HCT116 (cell line): Measurements from ENCODE around the gene FRMD8. TPM values are rescaled to one million over a fixed set of nuclear protein-coding genes. Genes with fewer than 3 reads are reported as not detected.

Source experiments
- ATAC-seq: fragments of 200-7000 bp; cut with Tn5 transposase; 2 replicates; pipeline ENCODE4 v1.9.1; 2020; ENCODE audit warnings: mild to moderate bottlenecking, moderate library complexity
- BruUV-seq: library from RNA; stranded (reverse); fragments of 400-500 nt; replicated peaks from 2 replicates; lab custom pipeline; 2021; lab: Mats Ljungman, UMichigan
- CTCF ChIA-PET: fragments of 300-600 bp; sonication (Branson Sonifier 250); formaldehyde crosslinking; loops from one replicate; lab custom pipeline; 2021; ENCODE audit warnings: antibody characterized with exemption; lab: Charles Lee
- POLR2A ChIA-PET: fragments of 300-600, 350-600 bp; sonication (Branson Sonifier 250); formaldehyde crosslinking; loops from one replicate; lab custom pipeline; 2021; ENCODE audit warnings: antibody characterized with exemption; lab: Charles Lee
- RAD21 ChIA-PET, 2 experiments: fragments of 300-600 bp; sonication (Branson Sonifier 250); formaldehyde crosslinking; loops; one replicate each; lab custom pipeline; 2023; ENCODE audit warnings: low total read pairs in 2 of 2; ENCODE audit not compliant: uncharacterized antibody in 2 of 2, unreplicated experiment in 2 of 2, low non-redundant PET in 1 of 2; lab: Charles Lee
- DNase-seq: peaks from one replicate; pipeline ENCODE4 v3.0.0-alpha.2; 2010; ENCODE audit warnings: low read depth, low spot score
- H2AFZ ChIP-seq: fragments of 200-600 bp; shearing (Covaris generic), sonication (generic); 2 replicates; pipeline ENCODE4 v1.6.1; 2017; ENCODE audit warnings: low read depth, mixed run types, mixed read lengths, antibody characterized with exemption, low read length; ENCODE audit not compliant: poor library complexity, severe bottlenecking
- H3K27ac ChIP-seq: 2 replicates; pipeline ENCODE4 v1.5.1; 2012; ENCODE audit warnings: low read depth, low read length
- H3K27me3 ChIP-seq: fragments of 200-600 bp; sonication (generic); 2 replicates; pipeline ENCODE4 v1.6.1; 2016; ENCODE audit warnings: mixed run types, low read length, mixed read lengths; ENCODE audit not compliant: insufficient read depth
- H3K36me3 ChIP-seq, 2 experiments: fragments of 200-500 bp in 1 of 2; fragments of 200-600 bp in 1 of 2; sonication (Bioruptor generic) in 1 of 2; sonication (generic) in 1 of 2; 2 replicates each; pipeline versions ENCODE4 v1.5.1 to v1.6.1; 2014 to 2016; ENCODE audit warnings: low read length in 2 of 2, inconsistent platforms in 1 of 2, mixed read lengths in 1 of 2, mixed run types in 1 of 2; ENCODE audit not compliant: insufficient read depth in 2 of 2, control insufficient read depth in 1 of 2
- H3K4me1 ChIP-seq, 2 experiments: fragments of 200-600 bp in 1 of 2; sonication (generic) in 1 of 2; 2 replicates each; pipeline versions ENCODE4 v1.5.1 to v1.6.1; 2012 to 2017; ENCODE audit warnings: low read length in 2 of 2, inconsistent platforms in 1 of 2, mild to moderate bottlenecking in 1 of 2, mixed read lengths in 1 of 2, mixed run types in 1 of 2, moderate library complexity in 1 of 2; ENCODE audit not compliant: insufficient read depth in 2 of 2, control insufficient read depth in 1 of 2
- H3K4me2 ChIP-seq: fragments of 200-600 bp; sonication (generic); 2 replicates; pipeline ENCODE4 v1.6.1; 2017; ENCODE audit warnings: mixed run types, low read length, mixed read lengths
- H3K4me3 ChIP-seq, 2 experiments: fragments of 200-600 bp in 1 of 2; sonication (generic) in 1 of 2; replicated peaks in 1 of 2; 2 replicates each; pipeline ENCODE4 v1.5.1; 2011 to 2016; ENCODE audit warnings: low read length in 2 of 2, control low read depth in 1 of 2, low read depth in 1 of 2, mild to moderate bottlenecking in 1 of 2, mixed read lengths in 1 of 2, mixed run types in 1 of 2
- H3K79me2 ChIP-seq: fragments of 200-600 bp; sonication (generic); 2 replicates; pipeline ENCODE4 v1.6.1; 2017; ENCODE audit warnings: mild to moderate bottlenecking, mixed run types, low read length, moderate library complexity, mixed read lengths; ENCODE audit not compliant: insufficient read depth
- H3K9ac ChIP-seq: fragments of 200-600 bp; sonication (generic); 2 replicates; pipeline ENCODE4 v1.6.1; 2016; ENCODE audit warnings: low read length, mixed read lengths
- H3K9me2 ChIP-seq: fragments of 200-600 bp; sonication (generic), shearing (Covaris generic); 2 replicates; pipeline ENCODE4 v1.6.1; 2017; ENCODE audit warnings: mixed run types, mild to moderate bottlenecking, moderate library complexity; ENCODE audit not compliant: insufficient read depth
- H3K9me3 ChIP-seq, 2 experiments: fragments of 200-500 bp in 1 of 2; fragments of 200-600 bp in 1 of 2; sonication (Bioruptor generic) in 1 of 2; sonication (generic) in 1 of 2; 2 replicates each; pipeline ENCODE4 v1.6.1; 2014 to 2017; ENCODE audit warnings: low read length in 2 of 2, mixed read lengths in 2 of 2, inconsistent platforms in 1 of 2, low read depth in 1 of 2, mild to moderate bottlenecking in 1 of 2, mixed run types in 1 of 2, moderate library complexity in 1 of 2; ENCODE audit not compliant: control insufficient read depth in 1 of 2, insufficient read depth in 1 of 2
- H4K20me1 ChIP-seq: fragments of 200-600 bp; sonication (generic), shearing (Covaris generic); 2 replicates; pipeline ENCODE4 v1.6.1; 2017; ENCODE audit warnings: mixed run types, mild to moderate bottlenecking, moderate library complexity; ENCODE audit not compliant: insufficient read depth
- CBX3 ChIP-seq: IDR thresholded peaks from 2 replicates; pipeline ENCODE4 v1.6.1; 2012; ENCODE audit warnings: low read depth
- ELF1 ChIP-seq: IDR thresholded peaks from 2 replicates; pipeline ENCODE4 v1.6.1; 2012; ENCODE audit warnings: low read depth, borderline replicate concordance
- FOSL1 ChIP-seq: IDR thresholded peaks from 2 replicates; pipeline ENCODE4 v1.6.1; 2012; ENCODE audit warnings: low read depth
- JUND ChIP-seq: IDR thresholded peaks from 2 replicates; pipeline ENCODE4 v1.6.1; 2012
- POLR2A ChIP-seq: IDR thresholded peaks from 2 replicates; pipeline ENCODE4 v1.7.0; 2011; ENCODE audit warnings: borderline replicate concordance; ENCODE audit not compliant: insufficient read depth, insufficient read length; ENCODE audit errors: extremely low read depth
- POLR2AphosphoS5 ChIP-seq: IDR thresholded peaks from 2 replicates; pipeline ENCODE4 v1.6.1; 2011; ENCODE audit warnings: mild to moderate bottlenecking, low read depth, low read length, moderate library complexity
- SIN3A ChIP-seq: IDR thresholded peaks from 2 replicates; pipeline ENCODE4 v1.6.1; 2012; ENCODE audit warnings: low read depth
- YY1 ChIP-seq: IDR thresholded peaks from 2 replicates; pipeline ENCODE4 v1.6.1; 2011; ENCODE audit warnings: low read length, low read depth, moderate library complexity, mild to moderate bottlenecking; ENCODE audit not compliant: insufficient replicate concordance; ENCODE audit errors: extremely low read depth
- ZNF274 ChIP-seq: fragments of 200-500 bp; sonication (Bioruptor generic); IDR thresholded peaks from 2 replicates; pipeline ENCODE4 v1.6.1; 2014; ENCODE audit warnings: mild to moderate bottlenecking, low read depth, low read length, inconsistent platforms
- intact Hi-C: fragments of 100-400 bp; cut with micrococcal nuclease; formaldehyde crosslinking; loops from 2 replicates; pipeline ENCODE4 v1.10.0; 2022
- total RNA-seq: library from RNA; stranded (reverse); gene quantifications from one replicate; pipeline ENCODE4 v1.2.1, GENCODE V29; 2021; ENCODE audit not compliant: unreplicated experiment

FRMD8 gene
- total RNA-seq, 1 experiment from 2014 or later = 35.8 TPM

DNA sequence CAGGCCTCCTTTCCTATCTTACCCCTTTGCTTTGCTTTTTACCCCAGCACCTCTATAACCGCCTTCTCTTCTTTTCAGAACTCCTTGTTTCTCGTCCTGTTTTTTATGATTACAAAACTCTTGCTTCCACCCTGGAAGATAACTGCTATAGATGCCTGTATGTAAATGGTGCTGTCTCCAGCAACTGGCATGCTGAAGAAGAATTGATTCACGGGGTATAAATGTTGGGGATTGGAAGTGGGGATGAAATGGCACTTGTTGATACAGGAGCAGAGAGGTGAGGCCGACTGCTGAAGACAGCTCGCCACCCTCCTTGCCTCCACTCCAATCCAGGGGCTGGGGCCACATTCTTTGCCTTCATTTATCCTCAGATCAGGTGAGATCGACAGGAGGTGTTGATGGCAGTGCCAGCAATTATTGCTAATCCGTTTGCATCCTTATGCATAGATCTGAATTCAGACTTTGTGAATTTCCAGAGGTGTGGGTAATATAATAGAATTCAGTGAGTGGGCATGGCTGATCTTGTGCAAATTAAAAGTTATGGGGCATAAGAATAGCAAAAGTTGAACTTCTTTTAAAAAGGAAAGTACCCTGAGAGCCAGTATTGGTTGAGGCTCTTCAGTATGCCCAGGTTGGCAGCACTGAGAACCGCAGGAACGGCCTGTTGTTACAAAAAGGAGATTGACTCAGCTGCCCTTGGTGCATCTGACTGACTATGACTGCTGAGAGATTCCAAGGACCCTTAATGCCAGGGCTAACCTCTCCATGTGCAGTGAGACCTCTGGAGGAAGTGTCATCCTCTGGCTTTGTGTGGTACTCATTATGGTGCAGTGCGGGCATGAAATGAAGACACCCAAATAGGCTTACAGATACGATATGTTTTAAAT lies 41.5 kb downstream of the FRMD8 start:
- ATAC-seq = peak; percentile 4; the same call in 1 of the 2 replicates
- H3K27me3 ChIP-seq = no peaks in the 10 kb centered on the region
- POLR2A ChIA-PET = interaction anchor here (1.6 to 15.5 kb wide), 5 partner anchors 9 to 70 kb away, joined by 3 to 910 read pairs (median 11); partner anchors contain the start of gene MALAT1
- no peaks in the 10 kb centered on the region for H3K9me2 ChIP-seq
- H3K36me3 ChIP-seq = peaks cover 0 to 8% of the 10 kb centered on the region in 2 experiments; a peak in 1 of 4 replicates
- RAD21 ChIA-PET = no interaction called here
- peaks cover 28 to 63% of the 10 kb centered on the region in 2 experiments for H3K4me1 ChIP-seq
- no peak overlapping the region for H3K4me3 ChIP-seq
- TF ChIP-seq POLR2AphosphoS5 (peak; percentile 50; the same call in 1 of the 2 replicates), CBX3 (no peak), POLR2A (peak; percentile 78), YY1 (no peak), SIN3A (no peak), ELF1 (no peak), FOSL1 (no peak)
- TF ChIP-seq, all 23 proteins: peak for 2
- H3K79me2 ChIP-seq = peaks cover 69% of the 10 kb centered on the region
- H3K27ac ChIP-seq = peak overlapping the region; percentile 100
- H3K9me3 ChIP-seq = no peaks in the 10 kb centered on the region
- peak; percentile 39 for DNase-seq
- CTCF ChIA-PET = interaction anchor here (1.0 kb wide), 1 partner anchor 41 kb away, joined by 4 read pairs; no protein-coding TSS in a partner anchor
- BruUV-seq = no TSS peak
- H3K9ac ChIP-seq = 0 out of 2 replicates have a peak overlapping the region, but pooled peaks have one; percentile 95
- H2AFZ ChIP-seq = no peak overlapping the region
- intact Hi-C loops = no loop called here
- H3K4me2 ChIP-seq = peak overlapping the region; percentile 96; the same call in 1 of the 2 replicates
- H4K20me1 ChIP-seq = peaks cover 29% of the 10 kb centered on the region

DNA sequence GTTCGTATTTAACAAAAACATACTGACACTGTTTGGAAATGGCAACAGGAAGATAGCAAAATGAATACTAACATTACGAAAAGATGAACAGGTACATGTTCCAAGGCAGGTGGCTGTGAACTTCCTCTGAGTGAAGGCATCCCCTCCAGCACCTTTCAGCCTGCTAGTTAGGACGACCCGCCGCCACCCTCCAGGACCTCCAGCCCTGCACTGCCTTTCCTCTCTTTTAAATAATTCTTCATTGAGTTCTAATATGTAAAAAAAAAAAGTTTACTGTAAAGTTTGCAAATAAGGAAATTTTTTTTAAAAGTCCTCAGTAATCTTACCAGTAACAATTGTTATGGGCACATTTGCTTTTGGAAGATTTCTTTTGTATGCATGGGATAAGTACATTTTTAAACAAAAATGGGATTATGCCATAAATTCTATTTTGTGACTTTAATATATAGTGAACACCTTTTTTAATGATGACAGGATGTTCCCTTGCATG lies 42.2 kb downstream of the FRMD8 start:
- no peaks in the 10 kb centered on the region for H3K9me2 ChIP-seq
- peaks cover 29% of the 10 kb centered on the region for H4K20me1 ChIP-seq
- H3K79me2 ChIP-seq = peaks cover 63% of the 10 kb centered on the region
- no peak overlapping the region for H3K4me3 ChIP-seq
- no peak overlapping the region for H3K4me2 ChIP-seq
- no peak overlapping the region for H3K9ac ChIP-seq
- peaks cover 0 to 7% of the 10 kb centered on the region in 2 experiments; a peak in 1 of 4 replicates for H3K36me3 ChIP-seq
- no peak overlapping the region for H2AFZ ChIP-seq
- peaks cover 28 to 57% of the 10 kb centered on the region in 2 experiments for H3K4me1 ChIP-seq
- no peak for DNase-seq
- H3K9me3 ChIP-seq = no peaks in the 10 kb centered on the region
- intact Hi-C loops = no loop called here
- BruUV-seq = no TSS peak
- ChIA-PET CTCF (no interaction called here), RAD21 (no interaction called here), POLR2A (interaction anchor here (0.5 to 15.5 kb wide), 4 partner anchors 8 to 70 kb away, joined by 3 to 910 read pairs (median 6); partner anchors contain the start of gene MALAT1)
- TF ChIP-seq ZNF274 = no peak
- 0 out of 2 replicates have a peak, but pooled peaks have one; percentile 11 for TF ChIP-seq POLR2AphosphoS5
- TF ChIP-seq JUND = no peak
- ATAC-seq = no peak
- peak overlapping the region; percentile 100; the same call in 1 of the 2 replicates for H3K27ac ChIP-seq
- no peaks in the 10 kb centered on the region for H3K27me3 ChIP-seq
